Gastrocnemius medialis (tissue), 4 donors: Measurements from ENCODE around the gene ATXN1.

ENCODE experiments used
- POLR2A ChIP-seq, 2 donors: fragments of 450-650 bp; IDR thresholded peaks; one replicate each; pipeline ENCODE4 v1.6.1; 2017; ENCODE audit warnings: antibody characterized with exemption in 2 of 2, mild to moderate bottlenecking in 2 of 2, moderate library complexity in 2 of 2
- TF ChIP-seq, protein P1 (sequence below), 5 experiments: fragments of 450-650 bp in 3 of 5; fragments of 200-600 bp in 2 of 5; sonication (generic) in 2 of 5; IDR thresholded peaks in 4 of 5; conservative IDR thresholded peaks in 1 of 5; 1 replicate in 4 of 5; 2 replicates in 1 of 5; pipeline ENCODE4 v1.5.1; 2016 to 2019; ENCODE audit warnings: antibody characterized with exemption in 5 of 5, mild to moderate bottlenecking in 3 of 5, moderate library complexity in 3 of 5

DNA sequence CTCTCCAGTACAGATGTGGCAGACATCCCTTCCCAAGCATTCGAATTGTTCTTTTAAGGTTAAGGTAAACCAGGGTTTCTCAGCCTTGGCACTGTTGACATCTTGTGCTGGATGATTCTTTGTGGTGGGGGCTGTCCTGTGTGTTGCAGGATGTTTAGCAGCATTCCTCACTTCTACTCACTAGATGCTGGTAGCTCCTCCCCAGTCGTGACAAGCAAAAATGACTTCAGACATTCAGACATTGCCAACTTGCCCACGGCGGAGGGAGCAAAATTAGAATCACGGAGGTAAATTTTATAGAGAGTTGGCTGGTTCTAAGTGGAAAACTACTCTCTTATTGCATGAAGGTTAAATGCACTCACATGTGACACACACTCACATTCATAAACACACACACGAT, 334.1 kb downstream of the ATXN1 start:
- TF ChIP-seq, protein P1, sequence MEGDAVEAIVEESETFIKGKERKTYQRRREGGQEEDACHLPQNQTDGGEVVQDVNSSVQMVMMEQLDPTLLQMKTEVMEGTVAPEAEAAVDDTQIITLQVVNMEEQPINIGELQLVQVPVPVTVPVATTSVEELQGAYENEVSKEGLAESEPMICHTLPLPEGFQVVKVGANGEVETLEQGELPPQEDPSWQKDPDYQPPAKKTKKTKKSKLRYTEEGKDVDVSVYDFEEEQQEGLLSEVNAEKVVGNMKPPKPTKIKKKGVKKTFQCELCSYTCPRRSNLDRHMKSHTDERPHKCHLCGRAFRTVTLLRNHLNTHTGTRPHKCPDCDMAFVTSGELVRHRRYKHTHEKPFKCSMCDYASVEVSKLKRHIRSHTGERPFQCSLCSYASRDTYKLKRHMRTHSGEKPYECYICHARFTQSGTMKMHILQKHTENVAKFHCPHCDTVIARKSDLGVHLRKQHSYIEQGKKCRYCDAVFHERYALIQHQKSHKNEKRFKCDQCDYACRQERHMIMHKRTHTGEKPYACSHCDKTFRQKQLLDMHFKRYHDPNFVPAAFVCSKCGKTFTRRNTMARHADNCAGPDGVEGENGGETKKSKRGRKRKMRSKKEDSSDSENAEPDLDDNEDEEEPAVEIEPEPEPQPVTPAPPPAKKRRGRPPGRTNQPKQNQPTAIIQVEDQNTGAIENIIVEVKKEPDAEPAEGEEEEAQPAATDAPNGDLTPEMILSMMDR (IDR thresholded peaks at IDR 0.05 in 4 of 5, conservative IDR thresholded peaks at IDR 0.05 in 1 of 5) = no peak
- no peak for TF ChIP-seq POLR2A (IDR thresholded peaks at IDR 0.05)
